GM12878 (cell line): ENCODE measurements around the gene ITGAL. TPM values are rescaled to one million over a fixed set of nuclear protein-coding genes. Genes with fewer than 3 reads are reported as not detected.

ENCODE experiments used
- ATAC-seq: fragments of 200-7000 bp; cut with Tn5 transposase; 3 replicates; pipeline ENCODE4 v1.9.1; 2020; ENCODE audit warnings: mild to moderate bottlenecking, moderate library complexity
- BruUV-seq: library from RNA; stranded (reverse); fragments of 400-500 nt; replicated peaks from 2 replicates; lab custom pipeline; 2021; lab: Mats Ljungman, UMichigan
- CTCF ChIA-PET: fragments of 300-600 bp; sonication (Branson Sonifier 250); formaldehyde crosslinking; extraction: SDS; loops from one replicate; lab custom pipeline; 2021; ENCODE audit warnings: inconsistent platforms; lab: Yijun Ruan, JAX
- POLR2A ChIA-PET: fragments of 350-600 bp; formaldehyde crosslinking; extraction: SDS; loops from one replicate; lab custom pipeline; 2021; ENCODE audit warnings: inconsistent platforms; lab: Charles Lee
- RAD21 ChIA-PET: fragments of 300-600 bp; sonication (Branson Sonifier 250); formaldehyde crosslinking; loops from one replicate; lab custom pipeline; 2023; ENCODE audit warnings: antibody characterized with exemption; ENCODE audit not compliant: unreplicated experiment; lab: Charles Lee
- SMC1A ChIA-PET: fragments of 300-600 bp; sonication (Branson Sonifier 250); formaldehyde crosslinking; loops from one replicate; lab custom pipeline; 2023; ENCODE audit not compliant: unreplicated experiment, uncharacterized antibody; lab: Charles Lee
- DNase-seq: peaks from one replicate; pipeline ENCODE4 v3.0.0-alpha.2; 2011; ENCODE audit warnings: low read depth, low spot score
- FAIRE-seq: peaks from 3 replicates; lab custom pipeline; 2011; peaks lifted over from hg19 to GRCh38; lab: Jason Lieb, UNC
- H2AFZ ChIP-seq: 2 replicates; pipeline ENCODE4 v1.6.0; 2011; ENCODE audit warnings: low read depth, low read length, control low read depth; ENCODE audit not compliant: control insufficient read depth
- H3K27ac ChIP-seq: 2 replicates; pipeline ENCODE4 v1.5.1; 2011; ENCODE audit warnings: control low read depth; ENCODE audit not compliant: control insufficient read depth, insufficient read depth
- H3K27me3 ChIP-seq, 2 experiments: replicated peaks in 1 of 2; 2 replicates each; pipeline versions ENCODE4 v1.6.0 to v1.6.1; 2011; ENCODE audit warnings: low read length in 1 of 2; ENCODE audit not compliant: control insufficient read depth in 2 of 2, insufficient read depth in 2 of 2
- H3K36me3 ChIP-seq, 2 experiments: 2 replicates each; pipeline ENCODE4 v1.5.1; 2011; ENCODE audit warnings: low read length in 1 of 2; ENCODE audit not compliant: control insufficient read depth in 2 of 2, insufficient read depth in 2 of 2
- H3K4me1 ChIP-seq: 2 replicates; pipeline ENCODE4 v1.6.1; 2011; ENCODE audit warnings: mild to moderate bottlenecking, low read length, moderate library complexity, mixed read lengths; ENCODE audit not compliant: control insufficient read depth, insufficient read depth
- H3K4me2 ChIP-seq: 2 replicates; pipeline ENCODE4 v1.6.0; 2011; ENCODE audit warnings: control low read depth; ENCODE audit not compliant: control insufficient read depth, insufficient read depth
- H3K4me3 ChIP-seq: fragments of 200-600 bp; sonication (generic); 2 replicates; pipeline ENCODE4 v1.5.1; 2016
- H3K79me2 ChIP-seq: 2 replicates; pipeline ENCODE4 v1.6.0; 2011; ENCODE audit warnings: low read length; ENCODE audit not compliant: control insufficient read depth, insufficient read depth
- H3K9ac ChIP-seq: 2 replicates; pipeline ENCODE4 v1.8.0; 2011; ENCODE audit warnings: low read length, control low read depth, mixed read lengths; ENCODE audit not compliant: control insufficient read depth, insufficient read depth
- H3K9me3 ChIP-seq: replicated peaks from 3 replicates; pipeline ENCODE4 v1.5.1; 2011; ENCODE audit warnings: mild to moderate bottlenecking, low read length; ENCODE audit not compliant: control insufficient read depth, insufficient read depth
- H4K20me1 ChIP-seq: 2 replicates; pipeline ENCODE4 v1.6.0; 2011; ENCODE audit not compliant: control insufficient read depth, insufficient read depth
- BMI1 ChIP-seq: fragments of 450-650 bp; IDR thresholded peaks from 2 replicates; pipeline ENCODE4 v1.6.1; 2016; ENCODE audit warnings: mild to moderate bottlenecking, moderate library complexity, borderline replicate concordance
- CHD2 ChIP-seq: IDR thresholded peaks from 2 replicates; pipeline ENCODE4 v1.6.1; 2011; ENCODE audit warnings: low read depth, low read length, improper control_type of control experiment, borderline replicate concordance
- EZH2 ChIP-seq: IDR thresholded peaks from 2 replicates; pipeline ENCODE4 v1.6.1; 2012; ENCODE audit warnings: low read depth, mild to moderate bottlenecking, control low read depth, inconsistent platforms, low read length, borderline replicate concordance; ENCODE audit not compliant: control insufficient read depth
- FOXM1 ChIP-seq: IDR thresholded peaks from 2 replicates; pipeline ENCODE4 v1.6.1; 2012; ENCODE audit warnings: low read depth, mild to moderate bottlenecking, inconsistent platforms, low read length, moderate library complexity
- KAT2A ChIP-seq: conservative IDR thresholded peaks from 2 replicates; pipeline ENCODE4 v1.6.1; 2011; ENCODE audit warnings: low read depth, low read length; ENCODE audit not compliant: control insufficient read depth
- MXI1 ChIP-seq: fragments of 150-350 bp; IDR thresholded peaks from 2 replicates; pipeline ENCODE4 v1.6.1; 2011; ENCODE audit warnings: low read depth, mild to moderate bottlenecking, inconsistent platforms, low read length, improper control_type of control experiment
- MYB ChIP-seq: fragments of 150-350 bp; IDR thresholded peaks from 2 replicates; pipeline ENCODE4 v1.6.1; 2014; ENCODE audit warnings: mild to moderate bottlenecking, low read depth, low read length, borderline replicate concordance
- NR2C2 ChIP-seq: IDR thresholded peaks from 2 replicates; pipeline ENCODE4 v1.6.1; 2011; ENCODE audit warnings: borderline replicate concordance, low read depth; ENCODE audit not compliant: control insufficient read depth, insufficient read length
- PKNOX1 ChIP-seq: fragments of 450-650 bp; IDR thresholded peaks from 2 replicates; pipeline ENCODE4 v1.6.1; 2016; ENCODE audit warnings: mild to moderate bottlenecking
- PML ChIP-seq: IDR thresholded peaks from 2 replicates; pipeline ENCODE4 v1.6.1; 2012; ENCODE audit warnings: low read length, inconsistent platforms
- POLR2A ChIP-seq: IDR thresholded peaks from 2 replicates; pipeline ENCODE4 v1.6.1; 2011; ENCODE audit warnings: low read depth, mild to moderate bottlenecking, low read length
- RAD51 ChIP-seq: fragments of 450-650 bp; IDR thresholded peaks from 2 replicates; pipeline ENCODE4 v1.6.1; 2016; ENCODE audit warnings: moderate library complexity, mild to moderate bottlenecking, inconsistent platforms
- RUNX3 ChIP-seq: IDR thresholded peaks from 2 replicates; pipeline ENCODE4 v1.6.1; 2012; ENCODE audit warnings: low read length, inconsistent platforms
- SPI1 ChIP-seq: IDR thresholded peaks from 2 replicates; pipeline ENCODE4 v1.6.1; 2011; ENCODE audit warnings: low read depth, mild to moderate bottlenecking, low read length, moderate library complexity, borderline replicate concordance; ENCODE audit not compliant: insufficient read depth
- ZNF24 ChIP-seq: fragments of 450-650 bp; IDR thresholded peaks from 2 replicates; pipeline ENCODE4 v1.6.1; 2017; ENCODE audit warnings: antibody characterized with exemption, mild to moderate bottlenecking
- WGBS: methylation state at CpG from one replicate; pipeline ENCODE4 v1.1.6; 2016; ENCODE audit warnings: low lambda C conversion rate; ENCODE audit not compliant: insufficient replicate concordance, insufficient coverage; ENCODE audit errors: missing lambda C conversion rate; 5-methylcytosine and 5-hydroxymethylcytosine counted together
- in situ Hi-C: fragments of 300-500 bp; cut with MboI; formaldehyde crosslinking; loops from 9 replicates; pipeline ENCODE4 v1.14.3; 2018; ENCODE audit warnings: mixed read lengths
- intact Hi-C: fragments of 100-400 bp; cut with micrococcal nuclease; formaldehyde crosslinking; loops from one replicate; pipeline ENCODE4 v1.14.2; 2022; ENCODE audit not compliant: unreplicated experiment
- polyA plus RNA-seq, 11 experiments: library from polyadenylated mRNA; depleted of rRNA in 4 of 11; unstranded in 6 of 11; stranded (reverse) in 5 of 11; fragments of >200 nt; fragmentation: Nextera tagmentation in 4 of 11; fragmentation: Illumina TruSeq in 1 of 11; extraction: Ambion mirVana in 4 of 11; extraction: Trizol in 1 of 11; gene quantifications; 1 replicate in 1 of 11; 2 replicates in 10 of 11; pipeline versions ENCODE4 v1.2.1 to v1.2.3, GENCODE V29; 2011 to 2016; ENCODE audit warnings: inconsistent platforms in 2 of 11, missing spikeins in 2 of 11, low read depth in 1 of 11
- total RNA-seq, 4 experiments: library from RNA; depleted of rRNA in 3 of 4; stranded (reverse); fragments of >200 nt in 3 of 4; fragmentation: Illumina TruSeq in 1 of 4; extraction: Trizol in 1 of 4; gene quantifications; 2 replicates each; pipeline versions ENCODE4 v1.2.1 to v1.2.3, GENCODE V29; 2013 to 2021

ITGAL gene
- total and polyA plus RNA-seq, 10 of the 15 experiments (the other 5 are each of a cell fraction or from before 2014, with no cell fraction given): 10.7 to 170 (median 96.9) TPM

- H3K9me3 ChIP-seq: no peaks in the 10 kb centered on the region
- DNase-seq (no peak), FAIRE-seq (no peak), ATAC-seq (no peak)
- in situ Hi-C loops: no loop called here
- no peaks in the 10 kb centered on the region for H3K27me3 ChIP-seq
- no peaks in the 10 kb centered on the region for H3K79me2 ChIP-seq
- no TSS peak for BruUV-seq
- TF ChIP-seq RUNX3 (no peak), RAD51 (no peak), PKNOX1 (no peak), SPI1 (no peak), MXI1 (no peak), CHD2 (no peak), PML (no peak), BMI1 (no peak), NR2C2 (no peak), MYB (no peak), KAT2A (no peak), FOXM1 (no peak), POLR2A (no peak), EZH2 (no peak), ZNF24 (no peak)
- ChIA-PET SMC1A (interaction anchor here (0.9 kb wide), 1 partner anchor 14 kb away, joined by 6 read pairs; no protein-coding TSS in a partner anchor), POLR2A (interaction anchor here (0.6 to 1.6 kb wide), 3 partner anchors 8 to 89 kb away, joined by 3 to 5 read pairs (median 3); no protein-coding TSS in a partner anchor), RAD21 (no interaction called here), CTCF (interaction anchor here (1.0 to 1.3 kb wide), 2 partner anchors 16 to 71 kb away, joined by 3 to 4 read pairs; no protein-coding TSS in a partner anchor)
- H4K20me1 ChIP-seq: no peaks in the 10 kb centered on the region
- no peak overlapping the region for H3K9ac ChIP-seq
- no peaks in the 10 kb centered on the region for H3K4me1 ChIP-seq
- H3K4me2 ChIP-seq: no peak overlapping the region
- WGBS: 88% methylated on average over 20 of the region's 20 CpGs
- H2AFZ ChIP-seq: no peak overlapping the region
- H3K4me3 ChIP-seq: no peak overlapping the region
- peaks cover 14 to 40% of the 10 kb centered on the region in 2 experiments for H3K36me3 ChIP-seq
- intact Hi-C loops: no loop called here
- H3K27ac ChIP-seq: no peak overlapping the region
Measured at GRCh38 chr16:30519120-30520049, 46.8 kb downstream of the ITGAL start.
